HG02938 (cell line): Measurements from ENCODE around the gene LRP1-AS.

Experiments
- ATAC-seq: cut with Tn5 transposase; IDR thresholded peaks from one replicate; pipeline ENCODE4 v1.9.1; 2021; ENCODE audit warnings: mild to moderate bottlenecking, moderate library complexity; ENCODE audit not compliant: unreplicated experiment

Gene LRP1-AS

DNA sequence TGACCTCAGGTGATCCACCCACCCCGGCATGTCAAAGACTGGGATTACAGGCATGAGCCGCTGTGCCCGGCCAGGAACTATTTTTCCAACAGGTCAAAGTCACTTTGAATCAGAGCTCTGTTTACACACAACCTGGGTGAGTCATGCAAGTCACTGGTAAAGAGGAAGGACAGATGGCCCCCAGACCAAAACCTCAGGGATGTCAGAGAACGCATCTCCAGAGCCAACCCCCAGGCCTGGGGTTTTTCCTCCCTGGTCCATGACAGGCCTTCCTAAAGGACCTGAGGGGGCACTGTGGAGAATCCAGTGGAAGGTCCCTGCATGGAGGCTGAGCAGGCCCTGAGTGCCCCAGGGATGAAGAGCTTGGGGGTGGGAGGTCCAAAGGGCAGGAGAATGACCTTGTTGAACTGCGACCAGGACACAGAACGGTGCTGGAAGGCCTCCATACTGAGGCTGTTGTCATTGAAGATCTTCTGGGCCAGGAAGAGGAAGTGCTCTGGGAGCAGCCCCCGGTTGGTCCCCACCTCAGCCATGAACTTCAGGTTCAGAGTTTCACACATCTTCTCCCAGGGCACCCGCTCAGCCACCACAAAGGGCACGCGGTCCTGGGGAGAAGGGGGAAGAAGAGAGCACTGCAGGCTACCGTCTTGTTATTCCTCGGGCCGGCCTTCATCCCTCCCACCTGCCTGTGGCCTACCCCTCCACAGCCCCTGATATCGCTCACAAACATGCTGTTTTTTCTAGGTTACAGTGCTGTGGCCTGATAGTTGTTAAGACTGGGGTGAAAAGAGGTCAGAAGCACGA, 45.3 kb downstream of the LRP1-AS start:
- ATAC-seq, result no peak

DNA sequence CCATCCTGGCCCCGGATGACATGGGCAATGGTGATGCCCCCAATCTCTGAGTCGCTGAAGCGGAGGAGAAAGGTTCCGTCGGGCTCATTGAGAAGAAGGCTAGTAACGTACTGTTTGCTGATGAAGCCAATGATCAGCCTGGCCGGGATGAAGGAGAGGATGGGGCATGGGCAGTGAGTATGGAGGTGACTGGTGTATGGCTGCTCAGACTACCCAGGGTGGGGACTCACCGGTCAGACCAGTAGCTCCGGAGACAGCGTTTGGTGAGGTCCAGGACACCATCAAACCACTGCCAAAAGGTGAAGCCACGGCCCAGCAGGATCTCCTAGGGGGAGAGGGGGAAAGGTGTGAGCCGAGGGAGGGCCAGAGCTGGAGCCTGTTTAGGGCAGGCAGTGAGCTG, 47.7 kb downstream of the LRP1-AS start:
- no peak for ATAC-seq

- ATAC-seq, result no peak
Measured at GRCh38 chr12:57099047-57099714, 48.2 kb downstream of the LRP1-AS start.

DNA sequence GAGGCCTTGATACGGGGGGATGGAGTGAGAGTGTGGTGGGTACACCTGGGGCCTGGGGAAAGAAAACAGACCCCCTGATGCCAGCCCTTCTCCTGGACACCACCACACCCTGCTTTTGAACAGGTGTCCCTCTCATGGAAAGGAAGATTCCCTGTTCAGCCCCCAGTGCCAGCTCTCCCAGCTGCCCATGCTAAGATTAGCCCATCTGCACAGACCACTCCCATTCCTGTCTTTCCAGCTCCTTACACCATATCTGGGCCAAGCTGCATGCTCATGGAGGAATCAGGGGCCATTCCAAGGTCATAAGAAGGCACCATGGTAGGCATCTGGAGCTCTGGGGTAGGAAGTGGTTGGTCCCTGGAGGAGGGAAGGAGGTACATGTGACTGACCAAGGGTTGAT, 48.9 kb downstream of the LRP1-AS start:
- ATAC-seq, result no peak

DNA sequence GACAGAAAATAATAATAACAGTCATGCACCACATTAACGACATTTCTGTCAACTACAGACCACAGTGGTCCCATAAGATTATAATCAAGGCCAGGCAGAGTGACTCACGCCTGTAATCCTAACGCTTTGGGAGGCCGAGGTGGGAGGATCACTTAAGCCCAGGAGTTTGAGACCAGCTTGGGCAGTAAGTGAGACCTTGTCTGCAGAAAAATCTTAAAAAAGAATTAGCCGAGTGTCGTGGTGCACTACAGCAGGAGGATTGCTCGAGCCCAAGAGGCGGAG, 49.9 kb downstream of the LRP1-AS start:
- ATAC-seq, result no peak

DNA sequence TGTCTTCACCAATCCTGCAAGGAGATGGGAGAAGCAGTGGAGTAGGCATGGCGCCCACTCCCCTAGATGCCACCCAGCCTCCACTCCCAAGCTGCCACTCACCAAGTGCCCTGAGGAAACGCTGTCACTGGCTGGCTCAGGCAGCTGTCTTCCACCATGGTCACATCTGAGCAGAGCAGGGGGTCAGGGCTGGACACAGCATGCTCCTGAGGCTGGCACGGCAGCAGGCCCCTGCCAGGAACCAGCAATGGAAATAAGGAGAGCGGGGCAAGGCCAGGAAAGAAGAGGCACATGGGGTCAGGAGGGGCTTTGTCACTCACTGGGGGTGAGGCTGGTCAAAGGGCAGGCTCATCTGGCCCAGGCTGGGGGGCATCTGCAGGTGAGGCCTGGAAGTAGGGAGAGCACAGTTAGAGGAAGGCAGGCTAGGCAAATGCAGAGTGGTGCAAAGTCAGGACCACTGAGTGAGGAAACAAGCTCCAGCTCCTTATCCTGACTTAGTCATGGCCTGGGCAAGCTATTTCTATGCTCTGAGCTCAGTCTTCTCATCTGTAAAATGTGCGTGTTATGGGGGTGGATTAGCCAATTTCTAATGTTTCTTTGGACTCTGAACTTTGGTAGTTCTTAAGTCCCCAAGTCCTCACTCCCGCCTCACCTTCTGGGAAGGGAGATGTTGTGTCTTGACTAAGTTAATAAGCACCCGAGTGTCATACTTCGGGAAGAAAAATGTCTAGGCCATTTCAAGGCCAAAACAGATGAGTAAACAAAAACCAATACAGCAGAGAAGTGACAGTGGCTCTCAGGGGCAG, 50.5 kb downstream of the LRP1-AS start:
- no peak for ATAC-seq

- no peak for ATAC-seq
Measured at GRCh38 chr12:57096099-57096572, 51.3 kb downstream of the LRP1-AS start.

GRCh38 chr12:57095440-57095839, 52.0 kb downstream of the LRP1-AS start:
- no peak for ATAC-seq
